GM18907 (cell line): ENCODE measurements around the gene MRPL36.
"Not testable (repeated sequence)": the region's sequence is repeated elsewhere in the genome, so short reads cannot be mapped to it uniquely, and the experiment has no call there.

ENCODE experiments used
- ATAC-seq: cut with Tn5 transposase; IDR thresholded peaks from one replicate; pipeline ENCODE4 v1.9.1; 2021; ENCODE audit warnings: mild to moderate bottlenecking, moderate library complexity; ENCODE audit not compliant: unreplicated experiment

The MRPL36 gene

DNA sequence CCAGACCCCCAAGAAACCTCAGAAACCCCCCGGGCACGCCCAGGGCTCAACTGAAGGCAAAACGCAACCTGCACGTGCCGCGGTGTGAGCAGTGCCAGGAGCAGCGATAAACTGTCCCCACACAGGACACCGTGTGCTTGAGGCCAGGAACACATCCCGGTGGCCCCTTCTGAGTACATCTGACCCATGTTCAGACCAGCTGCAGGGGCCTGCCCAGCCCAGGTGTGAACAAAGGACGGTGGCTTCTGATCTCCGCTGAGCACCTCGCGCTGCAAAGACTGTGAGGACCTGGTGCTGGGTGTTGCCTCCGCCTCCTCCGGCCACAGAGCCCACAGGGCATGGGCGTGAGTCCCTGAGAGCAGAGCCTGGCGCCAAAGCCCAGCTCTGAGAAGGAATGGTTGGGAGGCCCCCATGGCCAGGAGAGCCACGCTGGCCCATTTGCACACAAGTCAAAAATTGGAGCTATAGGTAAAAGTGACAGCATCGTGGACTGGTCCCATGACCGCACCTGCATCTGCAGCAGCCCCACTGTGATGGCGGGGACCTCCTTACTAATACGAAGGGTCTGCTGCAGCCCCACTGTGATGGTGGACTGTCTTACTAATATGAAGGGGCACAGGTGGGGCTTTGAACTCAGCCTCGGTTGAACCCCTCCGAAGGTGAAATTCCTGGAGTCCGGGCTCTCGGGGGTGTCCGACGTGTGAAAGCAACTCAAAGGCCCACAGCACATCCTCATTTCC lies 33.0 kb upstream of the MRPL36 start:
- no peak for ATAC-seq

DNA sequence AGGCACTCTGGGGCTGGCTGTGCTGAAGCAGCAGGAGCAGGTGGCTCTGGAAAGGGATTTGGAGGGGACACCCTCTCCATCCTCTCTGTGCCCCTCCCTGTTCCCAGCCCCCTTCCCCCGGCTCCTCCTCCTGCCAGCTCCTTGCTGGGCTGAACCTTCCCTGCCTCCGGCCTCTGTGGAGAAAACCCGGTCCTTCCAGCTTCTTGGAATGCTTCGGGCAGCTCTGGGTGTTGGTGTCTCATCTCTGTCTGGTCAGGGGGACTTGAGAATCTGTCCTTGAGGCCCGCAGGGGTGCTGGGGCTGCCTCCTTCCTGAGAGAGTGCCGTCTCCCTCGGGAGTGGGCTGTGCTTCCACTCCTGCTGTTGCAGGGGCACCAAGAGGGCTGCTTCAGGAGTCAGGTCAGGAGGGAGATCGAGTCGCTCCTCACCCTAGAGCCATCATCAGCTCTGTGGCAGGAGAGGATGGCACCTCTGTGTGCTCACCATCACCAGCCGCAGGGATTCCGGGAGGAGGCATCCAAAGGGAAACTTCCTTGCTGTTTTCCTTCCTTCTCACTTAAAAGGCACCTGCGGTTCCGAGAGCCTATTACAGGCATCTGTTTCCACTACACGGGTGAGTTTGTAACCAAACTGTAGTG lies 32.2 kb upstream of the MRPL36 start:
- ATAC-seq = no peak

DNA sequence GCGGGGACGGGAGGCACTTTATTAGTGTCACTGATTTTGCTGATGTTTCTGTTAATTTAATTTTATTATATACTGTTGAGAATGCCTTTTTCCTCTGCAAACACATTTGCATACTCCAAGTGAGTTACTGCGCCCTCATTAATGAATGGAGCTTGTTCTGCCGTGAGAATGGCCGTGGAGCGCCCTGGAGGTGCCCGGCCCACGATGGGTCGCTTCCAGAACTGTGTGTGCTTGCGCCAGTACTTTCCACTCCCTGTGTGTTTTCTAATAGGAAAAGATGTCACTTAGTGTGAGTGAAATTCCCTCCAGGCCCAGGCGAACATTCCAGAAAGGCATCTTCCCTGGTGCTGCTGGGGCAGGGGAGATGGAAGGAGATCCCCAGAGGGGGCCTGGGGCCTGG lies 31.6 kb upstream of the MRPL36 start:
- ATAC-seq = no peak

DNA sequence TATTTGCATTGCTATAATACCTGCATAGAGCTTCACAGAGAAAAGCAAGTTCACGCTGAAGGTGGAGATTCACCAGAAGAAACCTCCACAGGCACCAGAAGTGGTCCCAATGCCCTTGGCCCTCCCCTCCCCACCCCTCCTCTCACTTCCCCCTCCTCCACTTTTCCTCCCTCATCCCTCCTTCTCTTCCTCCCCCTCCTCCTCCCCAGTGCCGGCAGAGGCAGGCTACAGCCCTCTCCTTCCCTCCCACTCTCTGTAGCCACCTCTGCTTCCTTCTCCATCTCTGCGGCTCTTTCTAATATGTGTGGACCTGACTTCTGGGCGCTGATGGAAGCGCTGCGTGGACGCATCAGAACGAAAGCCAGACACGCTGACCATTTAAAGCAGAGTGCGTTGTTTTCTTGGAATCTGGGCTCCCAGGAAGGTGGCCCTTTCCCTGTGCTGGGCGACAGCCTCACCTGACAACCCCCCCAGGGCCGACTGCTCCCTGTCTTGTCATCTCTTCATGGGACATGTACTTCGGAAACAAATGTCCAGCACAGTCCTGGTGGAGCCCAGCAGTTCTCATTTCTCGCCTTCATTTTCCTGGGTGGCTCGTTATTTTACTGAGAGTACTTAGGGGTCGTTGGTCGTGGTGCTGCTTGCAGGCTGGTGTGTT lies 31.1 kb upstream of the MRPL36 start:
- no peak for ATAC-seq

DNA sequence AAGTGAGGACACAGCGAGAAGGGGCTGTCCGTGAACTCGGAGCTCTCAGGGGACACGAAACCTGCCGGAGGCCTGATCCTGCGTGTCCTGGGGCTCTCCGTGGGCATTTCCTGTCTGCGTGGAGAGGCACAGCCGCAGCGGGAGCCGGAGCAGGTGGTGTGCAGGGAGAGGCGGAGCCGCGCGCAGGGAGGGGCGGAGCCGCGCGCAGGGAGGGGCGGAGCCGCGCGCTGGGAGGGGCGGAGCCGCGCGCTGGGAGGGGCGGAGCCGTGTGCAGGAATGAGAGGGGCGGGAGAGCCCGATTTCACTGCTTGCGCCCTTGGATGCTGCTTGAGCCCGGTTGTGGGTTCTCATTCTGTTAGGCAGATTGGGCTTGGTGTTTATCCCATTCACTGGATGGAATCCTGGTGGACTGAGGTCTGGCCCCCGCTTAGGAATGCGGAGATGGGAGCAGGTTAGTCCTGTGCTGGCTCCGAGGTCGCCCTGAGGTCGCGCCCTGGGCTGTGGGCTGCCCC lies 28.3 kb upstream of the MRPL36 start:
- ATAC-seq = no peak

DNA sequence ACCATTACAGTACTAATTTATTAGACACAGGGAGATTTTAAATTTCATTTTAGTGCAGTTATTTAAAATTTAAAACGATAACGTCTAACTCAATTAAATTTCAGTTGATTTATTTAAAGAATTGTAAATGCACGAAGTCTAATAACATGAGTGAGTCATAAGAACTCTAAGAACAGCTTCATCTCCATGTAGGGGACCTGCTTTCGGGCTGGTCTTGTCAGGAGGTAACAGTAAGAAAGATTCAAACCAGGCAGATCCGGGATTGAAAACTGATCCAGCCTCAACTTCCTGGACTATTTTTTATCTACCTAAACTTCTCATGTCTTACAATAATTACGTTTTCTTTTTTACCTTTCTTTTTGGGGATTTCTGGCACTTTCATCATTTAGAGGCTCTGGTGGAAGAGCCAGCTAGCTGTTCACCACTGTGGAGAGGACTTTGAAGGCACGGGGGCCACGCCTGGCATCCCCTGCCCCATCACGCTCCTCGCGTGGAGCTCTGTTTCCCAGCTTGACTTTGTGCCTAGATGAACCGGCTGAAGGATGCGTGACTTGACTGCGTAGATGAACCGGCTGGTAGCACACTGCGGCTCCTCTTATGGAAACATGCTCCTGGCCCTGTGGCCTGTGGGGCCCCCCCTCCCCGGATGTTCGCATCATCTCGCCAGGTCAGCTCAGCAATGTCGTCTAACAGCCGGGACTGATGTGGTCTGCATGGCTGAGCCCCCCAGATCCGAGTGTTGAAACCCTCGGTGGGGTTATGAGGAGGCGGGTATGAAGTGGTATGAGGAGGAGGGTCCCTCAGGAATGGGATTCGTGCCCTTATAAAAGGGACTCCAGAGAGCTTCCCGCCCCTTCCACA lies 27.6 kb upstream of the MRPL36 start:
- ATAC-seq = no peak

DNA sequence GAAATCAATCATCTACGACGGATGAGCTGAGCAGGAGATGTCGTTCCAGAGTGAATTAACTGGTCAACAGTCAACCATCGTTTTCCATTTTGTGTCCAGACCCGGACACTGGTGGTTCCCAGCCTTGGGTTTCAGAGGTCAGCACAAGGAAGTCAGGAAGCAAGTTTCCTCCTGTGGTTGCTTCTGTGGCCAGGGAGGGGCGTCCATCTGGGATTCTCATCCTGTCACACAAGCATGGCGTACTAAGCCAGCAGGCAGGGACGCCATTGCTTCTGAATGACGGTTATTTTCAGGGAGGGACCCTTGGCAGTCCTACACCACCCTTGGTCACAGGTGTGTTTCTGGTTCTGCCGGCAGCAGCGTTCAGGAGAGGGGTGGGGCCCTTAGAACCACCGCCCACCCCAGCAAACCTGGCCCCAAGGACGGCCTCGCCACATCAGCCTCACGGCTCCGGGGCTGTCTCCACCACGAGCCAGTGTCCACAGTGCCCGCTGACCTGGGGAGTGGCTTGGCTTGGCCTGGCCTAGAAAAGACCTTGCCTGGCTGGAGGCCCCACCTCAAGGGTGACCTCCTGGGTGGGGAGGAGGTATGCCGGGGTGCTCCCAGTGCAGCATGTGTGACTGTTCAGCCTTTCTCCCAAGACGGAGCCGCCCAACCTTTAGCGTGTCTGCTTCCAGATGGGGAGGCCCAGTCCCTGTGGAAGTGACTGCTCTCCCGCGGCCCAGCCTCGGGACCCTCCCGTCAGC lies 26.8 kb upstream of the MRPL36 start:
- ATAC-seq = no peak

DNA sequence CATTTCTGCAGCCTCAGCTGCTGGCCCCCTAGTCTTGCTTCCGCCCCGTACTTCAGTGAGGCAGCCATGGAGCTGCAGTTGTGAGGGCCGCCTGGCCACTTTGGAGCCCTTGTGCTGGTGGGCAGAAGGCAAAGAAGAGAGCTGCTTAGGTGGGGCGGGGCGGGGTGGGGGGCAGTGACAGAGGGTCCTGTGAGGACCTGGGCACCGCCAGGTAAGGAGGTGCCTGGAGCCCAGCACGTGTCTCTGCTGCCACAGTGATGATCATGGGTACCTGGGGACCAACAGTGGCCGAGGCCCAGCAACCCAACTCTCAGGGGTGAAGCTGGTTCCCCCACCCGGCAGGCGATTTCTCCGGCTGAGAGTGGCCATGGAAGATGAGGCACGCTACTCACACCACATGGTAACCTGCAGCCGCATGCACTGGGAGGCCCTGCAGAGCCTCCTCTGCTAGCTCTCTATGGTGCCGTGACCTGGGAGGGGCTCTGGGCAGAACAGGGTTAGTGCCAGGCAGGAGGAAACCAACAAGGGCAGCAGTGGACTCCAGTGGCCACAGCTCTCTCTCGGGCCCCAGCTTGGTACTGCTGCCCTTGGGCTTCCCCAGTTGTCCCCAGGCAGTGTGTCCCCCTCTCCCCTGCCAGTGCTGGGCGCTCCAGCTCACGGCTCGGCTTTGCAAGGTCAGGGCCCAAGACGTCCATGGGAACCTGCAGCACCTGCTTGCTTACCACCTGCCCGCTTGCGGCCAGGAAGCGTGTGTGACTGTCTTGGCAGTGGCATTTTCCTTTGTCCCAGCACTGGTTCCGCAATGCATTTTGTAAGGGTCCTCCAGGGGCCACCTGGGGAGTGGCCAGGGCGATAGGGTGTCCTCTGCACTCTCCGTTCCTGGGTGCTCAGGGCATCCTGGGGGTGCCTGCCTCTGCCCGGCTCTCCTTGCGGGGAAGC lies 25.5 kb upstream of the MRPL36 start:
- no peak for ATAC-seq

DNA sequence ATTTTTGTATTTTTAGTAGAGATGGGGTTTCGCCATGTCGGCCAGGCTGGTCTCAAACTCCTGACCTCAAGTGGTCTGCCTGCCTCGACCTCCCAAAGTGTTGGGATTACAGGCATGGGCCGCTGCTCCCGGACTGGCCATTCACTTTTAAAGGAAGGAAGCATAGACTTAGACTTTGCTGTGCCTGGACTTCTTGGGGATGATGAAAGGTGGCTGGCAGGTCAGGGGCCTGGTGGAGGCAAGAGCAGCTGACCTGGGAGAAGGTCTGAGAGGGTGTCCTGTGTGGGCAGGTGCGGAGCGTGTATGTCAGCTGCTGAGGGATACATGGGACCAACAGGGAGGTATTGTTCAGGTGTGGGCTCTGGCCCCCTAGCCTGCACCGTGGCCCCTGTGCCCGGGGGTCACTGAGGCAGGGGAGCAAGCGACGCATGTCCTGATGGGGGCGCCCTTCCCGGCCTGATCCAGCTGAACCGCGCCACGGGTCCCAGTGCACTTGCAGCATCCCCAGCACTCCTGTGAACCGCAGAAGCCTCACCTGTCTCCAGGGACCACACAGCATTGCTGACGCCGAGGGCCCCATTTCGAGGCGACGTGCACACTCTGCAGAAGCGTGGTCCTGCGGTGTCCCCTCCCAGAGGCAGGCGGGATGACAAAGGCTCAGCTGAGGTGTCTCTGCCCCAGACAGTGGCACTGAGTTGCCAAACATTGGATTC lies 24.6 kb upstream of the MRPL36 start:
- no peak for ATAC-seq

DNA sequence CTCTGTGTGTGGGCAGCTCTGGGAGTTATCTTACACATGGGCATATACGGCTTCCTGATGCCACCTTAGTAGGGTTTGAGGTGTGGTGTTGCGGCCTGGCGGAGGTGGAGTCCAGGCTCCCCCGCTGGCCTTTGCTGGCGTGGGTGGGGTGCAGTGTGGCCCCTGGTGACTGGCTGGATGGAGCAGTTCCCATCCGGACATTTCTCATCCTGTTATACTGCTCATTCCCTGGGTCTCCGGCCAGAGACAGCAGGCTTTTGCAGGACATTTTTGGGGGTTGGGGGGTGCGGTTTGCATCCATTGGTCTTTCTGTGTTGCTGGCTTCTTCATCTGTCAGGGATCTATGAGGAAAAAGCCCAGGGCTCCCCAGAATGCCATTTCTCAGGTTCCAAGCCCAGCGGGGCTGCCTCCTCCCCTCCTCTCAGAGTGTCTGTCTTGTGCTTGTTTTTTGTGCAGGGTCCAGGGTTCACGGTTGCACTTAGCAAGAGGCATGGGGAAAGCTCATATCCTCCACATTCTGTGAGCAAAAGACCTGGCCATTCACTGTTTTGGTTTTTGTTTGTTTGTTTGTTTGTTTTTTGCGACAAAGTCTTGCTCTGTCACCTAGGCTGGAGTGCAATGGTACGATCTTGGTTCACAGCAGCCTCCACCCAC lies 23.9 kb upstream of the MRPL36 start:
- no peak for ATAC-seq

DNA sequence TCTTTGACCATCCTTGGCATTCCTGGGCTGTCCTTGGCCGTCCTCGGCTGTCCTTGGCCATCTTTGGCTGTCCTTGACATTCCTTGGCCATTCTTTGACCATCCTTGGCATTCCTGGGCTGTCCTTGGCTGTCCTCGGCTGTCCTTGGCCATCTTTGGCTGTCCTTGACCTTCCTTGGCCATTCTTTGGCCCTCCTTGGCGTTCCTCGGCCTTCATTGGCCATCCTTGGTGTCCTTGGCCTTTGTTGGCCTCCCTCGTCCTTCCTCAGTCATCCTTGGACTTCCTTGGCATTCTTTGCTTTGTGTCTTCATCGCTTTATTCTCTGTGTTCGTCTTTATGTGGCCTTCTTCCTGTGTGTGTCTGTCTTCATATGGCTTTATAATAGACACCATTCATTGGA lies 22.2 kb upstream of the MRPL36 start:
- no peak for ATAC-seq

DNA sequence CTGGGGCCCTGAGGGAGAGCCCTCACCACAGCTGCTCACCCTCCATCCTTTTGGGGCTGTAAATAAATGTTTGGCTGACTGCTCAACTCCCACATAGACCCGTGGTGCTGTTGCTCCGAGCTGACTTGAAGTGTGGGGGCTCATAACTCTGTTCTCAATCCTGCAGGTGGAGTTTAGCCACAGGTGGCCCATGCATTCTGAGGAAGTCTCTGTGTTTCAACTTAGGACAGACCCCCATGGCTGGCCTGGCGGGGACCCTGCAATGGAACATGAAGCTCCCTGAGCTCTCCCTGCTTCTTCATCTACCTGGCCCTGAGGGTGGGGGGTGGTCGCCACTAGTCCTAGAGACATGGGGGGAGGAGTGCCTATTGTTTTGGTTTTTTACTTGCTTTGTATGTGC lies 21.3 kb upstream of the MRPL36 start:
- ATAC-seq = no peak

DNA sequence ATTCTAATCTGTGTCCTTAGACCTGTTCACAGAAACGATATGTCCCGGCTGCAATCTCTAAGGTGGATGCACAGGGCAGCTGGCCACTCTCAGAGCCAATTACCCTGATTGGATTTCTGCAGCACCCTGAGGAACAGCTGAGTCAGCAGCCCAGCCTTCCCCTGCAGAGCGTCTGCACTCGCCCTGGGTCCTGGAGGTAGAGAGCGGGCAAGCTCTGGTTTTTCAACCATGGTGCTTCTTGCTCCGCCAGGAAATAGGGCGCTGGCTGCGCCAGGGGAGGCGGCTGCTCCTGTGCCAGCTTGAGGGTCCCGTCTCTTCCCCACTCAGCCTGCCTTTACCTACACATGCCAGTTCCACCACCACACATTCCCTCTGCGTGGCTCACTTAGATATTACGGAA lies 20.7 kb upstream of the MRPL36 start:
- no peak for ATAC-seq

DNA sequence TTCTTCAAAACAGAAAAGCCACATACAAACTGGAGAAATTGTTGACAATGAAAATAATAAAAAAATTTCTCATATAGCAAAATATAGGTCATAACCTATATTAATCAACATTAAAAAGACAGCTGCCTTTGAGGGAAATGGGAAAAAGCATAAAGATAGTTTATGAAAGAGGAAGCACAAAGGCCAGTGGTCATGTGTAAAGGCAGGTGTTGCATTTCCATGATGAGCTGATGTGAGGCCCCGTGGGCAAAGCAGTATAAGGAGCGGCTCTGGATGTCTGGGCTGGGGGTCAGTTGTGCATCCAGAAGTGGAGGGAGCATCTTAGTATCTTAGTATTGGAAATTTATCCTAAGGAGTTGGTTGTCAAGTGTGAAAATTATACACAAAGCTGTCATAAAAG lies 19.8 kb upstream of the MRPL36 start:
- ATAC-seq = no peak

DNA sequence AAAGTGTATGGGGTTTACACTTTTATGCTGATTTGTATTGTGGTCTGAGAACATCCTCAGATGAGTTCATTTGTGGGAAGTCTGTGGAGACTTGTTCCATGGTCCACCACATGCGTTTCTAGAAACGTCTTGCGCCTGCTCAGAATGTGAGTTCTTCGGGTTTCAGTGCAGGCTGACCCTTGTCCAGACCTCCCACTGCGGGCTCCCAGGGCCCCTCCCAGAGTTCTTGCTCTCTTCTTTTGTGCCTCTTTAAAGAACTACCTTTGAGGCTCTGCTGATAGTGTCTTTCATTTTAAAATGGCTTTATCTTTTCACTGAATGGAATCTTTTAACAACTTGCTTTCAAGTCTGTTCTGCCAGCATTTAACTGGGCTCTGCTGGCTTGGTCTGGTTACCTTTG lies 19.1 kb upstream of the MRPL36 start:
- no peak for ATAC-seq

DNA sequence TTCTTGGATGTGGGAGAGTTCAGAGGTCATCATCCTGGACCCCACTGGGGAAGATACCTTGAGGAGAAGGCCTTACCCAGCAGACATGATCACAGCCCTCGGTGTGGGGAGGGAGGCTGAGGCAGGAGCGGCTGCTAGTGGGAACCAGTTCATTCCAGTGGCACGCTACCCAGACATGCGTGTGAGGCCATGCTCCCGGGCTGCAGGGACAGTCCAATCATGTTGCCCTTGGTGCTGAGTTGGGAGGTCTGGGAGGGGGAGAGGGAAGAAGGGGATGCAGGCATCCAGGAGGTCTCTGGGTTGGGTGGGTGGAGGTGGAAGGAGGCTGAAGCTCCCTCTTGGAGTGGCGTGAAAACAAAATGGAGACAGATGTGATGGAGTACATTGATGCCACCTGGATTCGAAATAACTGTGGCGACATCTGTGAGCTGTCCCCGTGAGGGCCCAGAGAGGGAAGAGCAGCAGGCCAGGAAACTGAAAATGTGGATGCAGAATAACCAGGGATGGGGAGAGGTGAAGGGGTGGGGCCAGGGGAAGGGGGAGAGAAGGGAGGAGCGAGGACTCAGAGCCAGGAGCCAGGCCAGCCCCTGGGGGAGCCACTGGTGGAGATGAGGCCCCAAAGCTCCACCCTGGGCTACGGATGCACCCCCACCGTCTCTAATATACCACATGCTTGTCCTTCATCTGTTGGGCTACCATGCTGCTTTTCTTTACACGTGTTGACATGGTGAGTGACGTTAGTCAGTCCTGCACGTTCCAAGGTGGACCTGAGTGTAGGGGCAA lies 17.8 kb upstream of the MRPL36 start:
- ATAC-seq = no peak

DNA sequence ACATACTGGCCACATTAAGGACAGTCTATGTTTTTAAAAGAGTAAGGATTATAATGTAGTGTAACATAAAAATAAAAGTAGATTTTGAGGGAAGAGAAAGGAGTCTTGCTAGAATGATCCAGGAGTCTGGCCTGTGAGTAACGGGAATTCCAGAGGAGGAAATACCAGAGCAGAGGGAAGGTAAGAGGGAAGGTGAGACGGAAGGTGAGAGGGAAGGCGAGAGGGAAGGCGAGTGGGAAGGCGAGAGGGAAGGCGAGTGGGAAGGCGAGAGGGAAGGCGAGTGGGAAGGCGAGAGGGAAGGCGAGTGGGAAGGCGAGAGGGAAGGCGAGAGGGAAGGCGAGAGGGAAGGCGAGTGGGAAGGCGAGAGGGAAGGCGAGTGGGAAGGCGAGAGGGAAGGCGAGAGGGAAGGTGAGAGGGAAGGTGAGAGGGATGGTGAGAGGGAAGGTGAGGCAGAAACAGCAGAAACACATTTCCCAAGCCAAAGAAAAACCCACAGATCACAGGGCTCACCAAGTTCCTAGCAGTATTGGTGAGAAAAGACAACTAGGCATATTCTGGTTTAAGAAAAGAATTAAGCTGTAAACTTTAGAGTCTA lies 17.0 kb upstream of the MRPL36 start:
- not testable (repeated sequence) for ATAC-seq
